Esophagus muscularis mucosa (tissue), 4 donors: ENCODE measurements around the gene UQCRFS1. TPM values are rescaled to one million over a fixed set of nuclear protein-coding genes. Genes with fewer than 3 reads are reported as not detected.
A peak's percentile ranks its signal among the peaks of the same experiment; 100 is the strongest.

ENCODE experiments used
- DNase-seq: peaks from one replicate; pipeline ENCODE4 v3.0.0-alpha.2; 2017; ENCODE audit errors: extremely low spot score
- H3K27ac ChIP-seq, 4 donors: fragments of 200-600 bp; sonication (generic); replicated peaks in 1 of 4; 1 replicate in 3 of 4; 2 replicates in 1 of 4; pipeline ENCODE4 v1.5.1; 2016 to 2019; ENCODE audit warnings: mild to moderate bottlenecking in 1 of 4
- H3K27me3 ChIP-seq, 4 donors: fragments of 200-600 bp; sonication (generic); one replicate each; pipeline versions ENCODE4 v1.5.1 to v1.6.0; 2016 to 2019
- H3K36me3 ChIP-seq, 4 donors: fragments of 200-600 bp; sonication (generic); one replicate each; pipeline ENCODE4 v1.5.1; 2016 to 2019
- H3K4me1 ChIP-seq, 4 donors: fragments of 200-600 bp; sonication (generic); one replicate each; pipeline ENCODE4 v1.5.1; 2016 to 2019
- H3K4me3 ChIP-seq, 4 donors: fragments of 200-600 bp; sonication (generic); 1 replicate in 2 of 4; 2 replicates in 2 of 4; pipeline ENCODE4 v1.5.1; 2016 to 2019; ENCODE audit warnings: mild to moderate bottlenecking in 4 of 4, moderate library complexity in 1 of 4
- H3K9me3 ChIP-seq, 4 donors: fragments of 200-600 bp; sonication (generic); 1 replicate in 3 of 4; 2 replicates in 1 of 4; pipeline ENCODE4 v1.5.1; 2016 to 2019
- CTCF ChIP-seq, 3 experiments: fragments of 200-600 bp in 2 of 3; fragments of 450-650 bp in 1 of 3; sonication (generic) in 2 of 3; IDR thresholded peaks; one replicate each; pipeline ENCODE4 v1.5.1; 2017 to 2019; ENCODE audit warnings: antibody characterized with exemption in 3 of 3, mild to moderate bottlenecking in 2 of 3, moderate library complexity in 1 of 3
- EP300 ChIP-seq: sonication (generic); formaldehyde crosslinking; IDR thresholded peaks from one replicate; pipeline ENCODE4 v1.6.1; 2017; ENCODE audit warnings: antibody characterized with exemption
- POLR2A ChIP-seq: fragments of 450-650 bp; IDR thresholded peaks from one replicate; pipeline ENCODE4 v1.6.1; 2017; ENCODE audit warnings: antibody characterized with exemption, moderate library complexity, mild to moderate bottlenecking, low read depth
- POLR2AphosphoS5 ChIP-seq, 2 donors: sonication (generic); formaldehyde crosslinking; IDR thresholded peaks; one replicate each; pipeline ENCODE4 v1.6.1; 2017; ENCODE audit warnings: antibody characterized with exemption in 2 of 2
- WGBS: methylation state at CpG from one replicate; pipeline ENCODE4 v1.1.5; 2018; 5-methylcytosine and 5-hydroxymethylcytosine counted together
- intact Hi-C: fragments of 100-400 bp; cut with DNase I; formaldehyde crosslinking; loops from one replicate; pipeline ENCODE4 v1.15.1; 2023
- total RNA-seq, 4 donors: library from RNA; depleted of rRNA; stranded (reverse); fragments of >200 nt; gene quantifications; one replicate each; pipeline versions ENCODE4 v1.1.0 to v1.2.1, GENCODE V29; 2016

UQCRFS1 gene
- total RNA-seq, 4 donors from 2014 or later: 41.1 to 46.4 (median 43.3) TPM

GRCh38 chr19:29217616-29218015 lies 4.7 kb upstream of the UQCRFS1 start:
- TF ChIP-seq CTCF (IDR thresholded peaks at IDR 0.05) (no peak), EP300 (no peak), POLR2AphosphoS5 (IDR thresholded peaks at IDR 0.05) (no peak), POLR2A (no peak)
- H3K4me1 ChIP-seq: peaks cover 0 to 7% (median 2%) of the 10 kb centered on the region in 4 donors
- H3K27me3 ChIP-seq: peaks cover 0 to 27% (median 2%) of the 10 kb centered on the region in 4 donors
- WGBS: 81% methylated on average over 6 of the region's 7 CpGs
- no peaks in the 10 kb centered on the region for H3K9me3 ChIP-seq
- peak; percentile 86 for DNase-seq
- intact Hi-C loops: no loop called here
- no peak overlapping the region for H3K4me3 ChIP-seq
- no peaks in the 10 kb centered on the region for H3K36me3 ChIP-seq
- no peak overlapping the region for H3K27ac ChIP-seq

- Histone ChIP-seq H3K27ac (no peak overlapping the region), H3K9me3 (no peaks in the 10 kb centered on the region), H3K4me3 (no peak overlapping the region), H3K4me1 (peaks cover 7 to 17% (median 13%) of the 10 kb centered on the region in 4 donors), H3K27me3 (peaks cover 0 to 11% (median 0%) of the 10 kb centered on the region in 4 donors), H3K36me3 (no peaks in the 10 kb centered on the region)
- 68% methylated on average over 4 of the region's 4 CpGs for WGBS
- intact Hi-C loops: no loop called here
- DNase-seq: no peak
- TF ChIP-seq POLR2A (no peak), POLR2AphosphoS5 (IDR thresholded peaks at IDR 0.05) (no peak), EP300 (no peak)
Measured at GRCh38 chr19:29216021-29216420, 3.1 kb upstream of the UQCRFS1 start.

GRCh38 chr19:29215322-29215845 lies 2.4 kb upstream of the UQCRFS1 start:
- Histone ChIP-seq H3K36me3 (no peaks in the 10 kb centered on the region), H3K27ac (no peak overlapping the region), H3K9me3 (no peaks in the 10 kb centered on the region), H3K27me3 (peaks cover 0 to 5% (median 0%) of the 10 kb centered on the region in 4 donors), H3K4me1 (peaks cover 7 to 17% (median 13%) of the 10 kb centered on the region in 4 donors), H3K4me3 (no peak overlapping the region)
- no peak for TF ChIP-seq CTCF (IDR thresholded peaks at IDR 0.05)
- no peak for TF ChIP-seq POLR2AphosphoS5 (IDR thresholded peaks at IDR 0.05)
- TF ChIP-seq EP300: no peak
- TF ChIP-seq POLR2A: no peak
- DNase-seq: peak; percentile 86
- 93% methylated on average over 7 of the region's 7 CpGs for WGBS
- intact Hi-C loops: no loop called here

- Histone ChIP-seq H3K9me3 (no peaks in the 10 kb centered on the region), H3K27me3 (peaks cover 0 to 5% (median 0%) of the 10 kb centered on the region in 4 donors), H3K27ac (no peak overlapping the region), H3K4me3 (no peak overlapping the region), H3K4me1 (peaks cover 14 to 24% (median 20%) of the 10 kb centered on the region in 4 donors), H3K36me3 (no peaks in the 10 kb centered on the region)
- peak; percentile 70 for DNase-seq
- intact Hi-C loops: no loop called here
- TF ChIP-seq CTCF (IDR thresholded peaks at IDR 0.05) (no peak), POLR2A (no peak)
- 65% methylated on average over 2 of the region's 2 CpGs for WGBS
Measured at GRCh38 chr19:29214411-29214810, 1.5 kb upstream of the UQCRFS1 start.

- Histone ChIP-seq H3K27me3 (no peaks in the 10 kb centered on the region), H3K9me3 (no peaks in the 10 kb centered on the region), H3K4me3 (peak overlapping the region; percentile 85 to 95 (median 91)), H3K4me1 (peaks cover 17 to 35% (median 32%) of the 10 kb centered on the region in 4 donors), H3K27ac (peak overlapping the region; percentile 94 to 97 (median 96)), H3K36me3 (peaks cover 0 to 4% (median 4%) of the 10 kb centered on the region in 4 donors)
- intact Hi-C loops: no loop called here
- TF ChIP-seq CTCF (IDR thresholded peaks at IDR 0.05): no peak
- no peak for TF ChIP-seq EP300
- no peak for TF ChIP-seq POLR2AphosphoS5 (IDR thresholded peaks at IDR 0.05)
- no peak for TF ChIP-seq POLR2A
- no peak for DNase-seq
- 0% methylated on average over 7 of the region's 7 CpGs for WGBS
Measured at GRCh38 chr19:29212356-29212647, 649 bp downstream of the UQCRFS1 start.
